Panc1 (cell line): ENCODE data around the gene NFATC2. TPM values are rescaled to one million over a fixed set of nuclear protein-coding genes. Genes with fewer than 3 reads are reported as not detected.

ENCODE experiments used
- ATAC-seq: fragments of 200-7000 bp; cut with Tn5 transposase; 2 replicates; pipeline ENCODE4 v1.9.1; 2020; ENCODE audit warnings: mild to moderate bottlenecking, moderate library complexity
- BruUV-seq: library from RNA; stranded (reverse); fragments of 400-500 nt; replicated peaks from 2 replicates; lab custom pipeline; 2021; lab: Mats Ljungman, UMichigan
- CTCF ChIA-PET: fragments of 300-600 bp; sonication (Branson Sonifier 250); formaldehyde crosslinking; loops from one replicate; lab custom pipeline; 2022; ENCODE audit warnings: antibody characterized with exemption; lab: Charles Lee
- POLR2A ChIA-PET: fragments of 300-600 bp; sonication (Branson Sonifier 250); formaldehyde crosslinking; loops from one replicate; lab custom pipeline; 2022; ENCODE audit warnings: antibody characterized with exemption; lab: Charles Lee
- DNase-seq: peaks from one replicate; pipeline ENCODE4 v3.0.0-alpha.2; 2010; ENCODE audit warnings: low read depth, low spot score
- H3K27ac ChIP-seq: 2 replicates; pipeline ENCODE4 v1.5.1; 2011; ENCODE audit warnings: mild to moderate bottlenecking, low read length, inconsistent platforms
- H3K27me3 ChIP-seq: fragments of 200-500 bp; sonication (Bioruptor generic); 2 replicates; pipeline ENCODE4 v1.6.0; 2014; ENCODE audit warnings: low read length, inconsistent platforms; ENCODE audit not compliant: control insufficient read depth, insufficient read depth
- H3K36me3 ChIP-seq: fragments of 200-500 bp; sonication (Bioruptor generic); 2 replicates; pipeline ENCODE4 v1.5.1; 2014; ENCODE audit warnings: inconsistent platforms, mild to moderate bottlenecking, low read length, moderate library complexity; ENCODE audit not compliant: control insufficient read depth, insufficient read depth
- H3K4me1 ChIP-seq: 2 replicates; pipeline ENCODE4 v1.5.1; 2011; ENCODE audit warnings: inconsistent platforms, mild to moderate bottlenecking, low read length, moderate library complexity; ENCODE audit not compliant: control insufficient read depth, insufficient read depth
- H3K4me3 ChIP-seq, 2 experiments: 2 replicates each; pipeline ENCODE4 v1.5.1; 2011 to 2012; ENCODE audit warnings: low read depth in 2 of 2, low read length in 2 of 2, mild to moderate bottlenecking in 2 of 2, inconsistent platforms in 1 of 2, moderate library complexity in 1 of 2
- H3K9me3 ChIP-seq: fragments of 200-500 bp; sonication (Bioruptor generic); 2 replicates; pipeline ENCODE4 v1.5.1; 2014; ENCODE audit warnings: low read depth, mild to moderate bottlenecking, inconsistent platforms, low read length, moderate library complexity; ENCODE audit not compliant: control insufficient read depth, insufficient read depth
- CTCF ChIP-seq: fragments of 450-650 bp; IDR thresholded peaks from 2 replicates; pipeline ENCODE4 v1.5.1; 2017; ENCODE audit warnings: mild to moderate bottlenecking
- POLR2AphosphoS5 ChIP-seq: IDR thresholded peaks from 2 replicates; pipeline ENCODE4 v1.6.1; 2012; ENCODE audit warnings: mild to moderate bottlenecking, low read depth, low read length, moderate library complexity
- REST ChIP-seq, 2 experiments: IDR thresholded peaks; 2 replicates each; pipeline ENCODE4 v1.6.1; 2011 to 2012; ENCODE audit warnings: low read depth in 2 of 2, control low read depth in 1 of 2, low read length in 1 of 2, mild to moderate bottlenecking in 1 of 2, moderate library complexity in 1 of 2; ENCODE audit not compliant: insufficient read depth in 1 of 2
- SIN3A ChIP-seq: IDR thresholded peaks from 2 replicates; pipeline ENCODE4 v1.6.1; 2012; ENCODE audit warnings: low read depth, mild to moderate bottlenecking, low read length, moderate library complexity, borderline replicate concordance; ENCODE audit not compliant: insufficient read depth
- TCF7L2 ChIP-seq: IDR thresholded peaks from 2 replicates; pipeline ENCODE4 v1.6.1; 2011; ENCODE audit warnings: mild to moderate bottlenecking, low read depth, low read length, inconsistent platforms
- in situ Hi-C: cut with HindIII; loops from 2 replicates; pipeline ENCODE4 v1.10.0; 2016; ENCODE audit warnings: low sequenced_read_pairs, low pct_unique_long_range_greater_than_20kb
- intact Hi-C: fragments of 100-400 bp; cut with micrococcal nuclease; formaldehyde crosslinking; loops from one replicate; pipeline ENCODE4 v1.10.0; 2022; ENCODE audit not compliant: unreplicated experiment
- total RNA-seq: library from RNA; stranded (reverse); gene quantifications from one replicate; pipeline ENCODE4 v1.2.1, GENCODE V29; 2021; ENCODE audit not compliant: unreplicated experiment

Gene NFATC2
- total RNA-seq, 1 experiment from 2014 or later: 10.6 TPM

GRCh38 chr20:51399006-51399890, 143.3 kb downstream of the NFATC2 start:
- no TSS peak for BruUV-seq
- ChIA-PET CTCF (no interaction called here), POLR2A (no interaction called here)
- Histone ChIP-seq H3K27ac (no peak overlapping the region), H3K36me3 (no peaks in the 10 kb centered on the region), H3K4me1 (no peaks in the 10 kb centered on the region), H3K27me3 (no peaks in the 10 kb centered on the region), H3K9me3 (no peaks in the 10 kb centered on the region), H3K4me3 (no peak overlapping the region)
- ATAC-seq (no peak), DNase-seq (no peak)
- no peak for TF ChIP-seq REST (IDR thresholded peaks at IDR 0.05; ENCODE audit: insufficient read depth in 1 of 2, low read depth in 2 of 2, low read length in 1 of 2)
- no peak for TF ChIP-seq SIN3A
- TF ChIP-seq POLR2AphosphoS5: no peak
- TF ChIP-seq TCF7L2: no peak
- no peak for TF ChIP-seq CTCF
- in situ Hi-C loops (no loop called here), intact Hi-C loops (no loop called here)

GRCh38 chr20:51398552-51398951, 144.0 kb downstream of the NFATC2 start:
- BruUV-seq: no TSS peak
- H3K27ac ChIP-seq: no peak overlapping the region
- intact Hi-C loops (no loop called here), in situ Hi-C loops (no loop called here)
- H3K27me3 ChIP-seq: no peaks in the 10 kb centered on the region
- TF ChIP-seq POLR2AphosphoS5 (no peak), TCF7L2 (no peak), REST (IDR thresholded peaks at IDR 0.05; ENCODE audit: insufficient read depth in 1 of 2, low read depth in 2 of 2, low read length in 1 of 2) (no peak), CTCF (no peak), SIN3A (no peak)
- ChIA-PET CTCF (no interaction called here), POLR2A (no interaction called here)
- no peak overlapping the region for H3K4me3 ChIP-seq
- H3K4me1 ChIP-seq: no peaks in the 10 kb centered on the region
- no peak for DNase-seq
- no peak for ATAC-seq
- H3K9me3 ChIP-seq: no peaks in the 10 kb centered on the region
- H3K36me3 ChIP-seq: no peaks in the 10 kb centered on the region
